Measurements from ENCODE around the gene LRP8.

LRP8 gene

GRCh38 chr1:53341961-53342707 is 14.3 kb upstream of the LRP8 start:
- no peak for DNase-seq
- Histone ChIP-seq H3K9me3 (no peaks in the 10 kb centered on the region), H3K4me3 (ENCODE audit: low read depth, low read length) (no peak overlapping the region), H3K4me1 (no peaks in the 10 kb centered on the region), H3K36me3 (no peaks in the 10 kb centered on the region), H3K27me3 (no peaks in the 10 kb centered on the region)
- TF ChIP-seq, protein P1, sequence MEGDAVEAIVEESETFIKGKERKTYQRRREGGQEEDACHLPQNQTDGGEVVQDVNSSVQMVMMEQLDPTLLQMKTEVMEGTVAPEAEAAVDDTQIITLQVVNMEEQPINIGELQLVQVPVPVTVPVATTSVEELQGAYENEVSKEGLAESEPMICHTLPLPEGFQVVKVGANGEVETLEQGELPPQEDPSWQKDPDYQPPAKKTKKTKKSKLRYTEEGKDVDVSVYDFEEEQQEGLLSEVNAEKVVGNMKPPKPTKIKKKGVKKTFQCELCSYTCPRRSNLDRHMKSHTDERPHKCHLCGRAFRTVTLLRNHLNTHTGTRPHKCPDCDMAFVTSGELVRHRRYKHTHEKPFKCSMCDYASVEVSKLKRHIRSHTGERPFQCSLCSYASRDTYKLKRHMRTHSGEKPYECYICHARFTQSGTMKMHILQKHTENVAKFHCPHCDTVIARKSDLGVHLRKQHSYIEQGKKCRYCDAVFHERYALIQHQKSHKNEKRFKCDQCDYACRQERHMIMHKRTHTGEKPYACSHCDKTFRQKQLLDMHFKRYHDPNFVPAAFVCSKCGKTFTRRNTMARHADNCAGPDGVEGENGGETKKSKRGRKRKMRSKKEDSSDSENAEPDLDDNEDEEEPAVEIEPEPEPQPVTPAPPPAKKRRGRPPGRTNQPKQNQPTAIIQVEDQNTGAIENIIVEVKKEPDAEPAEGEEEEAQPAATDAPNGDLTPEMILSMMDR (IDR thresholded peaks at IDR 0.05; ENCODE audit: low read depth, low read length) = no peak

GRCh38 chr1:53341521-53341895 is 13.6 kb upstream of the LRP8 start:
- no peaks in the 10 kb centered on the region for H3K9me3 ChIP-seq
- H3K27me3 ChIP-seq = no peaks in the 10 kb centered on the region
- TF ChIP-seq, protein P1 (IDR thresholded peaks at IDR 0.05; ENCODE audit: low read depth, low read length) = no peak
- H3K36me3 ChIP-seq = no peaks in the 10 kb centered on the region
- no peak overlapping the region for H3K4me3 ChIP-seq (ENCODE audit: low read depth, low read length)
- no peaks in the 10 kb centered on the region for H3K4me1 ChIP-seq
- DNase-seq = no peak

DNA sequence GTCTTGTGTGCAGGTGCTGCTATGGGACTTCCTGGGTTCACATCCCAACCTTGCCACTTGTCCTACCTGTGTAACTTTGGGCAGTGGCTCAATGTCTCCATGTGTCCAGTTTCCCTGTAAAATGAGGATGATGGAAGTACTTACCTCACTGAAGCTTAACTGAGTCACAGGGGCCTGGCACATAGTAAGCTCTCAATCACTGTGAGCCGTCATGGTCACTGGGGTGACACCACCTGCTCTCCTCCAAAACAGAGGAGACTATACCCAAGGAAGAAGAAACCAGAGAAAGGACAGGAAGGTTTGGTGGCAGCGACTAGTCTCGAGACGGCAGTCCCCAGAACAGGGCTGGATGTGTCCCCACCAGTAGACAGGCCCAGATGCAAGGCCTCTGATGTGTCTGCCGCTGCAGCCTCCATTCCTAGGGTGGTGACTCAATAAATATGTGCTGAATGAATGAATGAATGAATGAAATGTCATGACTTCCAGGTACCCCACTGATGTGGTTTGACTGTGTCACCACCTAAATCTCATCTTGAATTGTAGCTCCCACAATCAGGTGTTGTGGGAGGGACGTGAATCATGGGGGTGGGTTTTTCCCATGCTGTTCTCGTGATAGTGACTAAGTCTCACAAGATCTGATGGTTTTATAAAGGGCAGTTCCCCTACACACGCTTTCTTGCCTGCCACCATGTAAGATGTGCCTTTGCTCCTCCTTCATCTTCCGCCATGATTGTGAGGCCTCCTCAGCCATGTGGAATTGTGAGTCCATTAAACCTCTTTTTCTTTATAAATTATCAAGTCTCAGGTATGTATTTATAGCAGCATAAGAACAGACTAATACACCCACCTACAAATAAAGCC is 13.0 kb upstream of the LRP8 start:
- H3K4me1 ChIP-seq = no peaks in the 10 kb centered on the region
- no peaks in the 10 kb centered on the region for H3K36me3 ChIP-seq
- no peaks in the 10 kb centered on the region for H3K27me3 ChIP-seq
- TF ChIP-seq, protein P1 (IDR thresholded peaks at IDR 0.05; ENCODE audit: low read depth, low read length) = no peak
- H3K9me3 ChIP-seq = no peaks in the 10 kb centered on the region
- DNase-seq = no peak
- no peak overlapping the region for H3K4me3 ChIP-seq (ENCODE audit: low read depth, low read length)

DNA sequence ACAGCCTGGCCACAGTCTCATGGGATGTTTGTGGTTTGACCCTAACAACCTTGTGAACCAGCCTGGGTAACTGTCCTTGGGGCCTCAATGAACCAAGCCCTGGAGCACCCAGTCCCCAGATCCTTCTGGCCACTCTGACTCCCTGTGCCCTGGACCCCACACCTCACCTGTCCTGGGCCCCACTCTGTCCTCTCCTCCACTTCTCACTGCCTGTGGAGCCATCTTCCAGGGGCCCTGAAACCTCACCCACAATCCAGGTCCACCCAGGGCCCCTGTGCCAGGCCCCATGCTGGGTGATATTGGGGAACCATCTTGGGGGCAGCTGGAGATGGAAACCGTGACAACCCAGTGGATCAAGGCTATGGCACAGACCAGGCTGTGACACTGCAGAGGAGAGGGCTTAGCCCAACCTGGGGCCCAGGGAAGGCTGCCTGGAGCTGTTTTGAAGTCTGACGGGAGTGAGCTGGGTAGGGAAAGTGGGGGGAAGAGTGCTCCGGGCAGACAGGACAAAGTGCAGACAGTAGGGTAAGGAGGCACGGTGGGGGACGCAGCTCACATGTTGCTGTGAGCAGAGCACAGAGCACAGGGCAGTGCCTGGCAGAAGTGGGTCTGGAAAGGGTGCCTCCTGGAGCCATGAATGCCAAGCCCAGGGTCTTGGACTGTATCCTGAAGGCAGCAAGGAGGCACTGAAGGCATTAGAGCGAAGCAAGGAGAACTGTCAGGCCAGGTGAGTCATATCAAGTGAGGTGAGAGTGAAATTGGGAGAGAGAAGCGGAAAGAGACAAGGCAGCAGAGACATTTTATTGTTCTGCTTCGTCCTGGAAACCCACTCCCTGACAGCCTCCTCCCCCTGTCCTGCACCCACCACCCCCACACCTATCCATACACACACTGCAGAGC is 12.1 kb upstream of the LRP8 start:
- Histone ChIP-seq H3K9me3 (no peaks in the 10 kb centered on the region), H3K27me3 (no peaks in the 10 kb centered on the region), H3K36me3 (no peaks in the 10 kb centered on the region), H3K4me3 (ENCODE audit: low read depth, low read length) (no peak overlapping the region), H3K4me1 (no peaks in the 10 kb centered on the region)
- TF ChIP-seq, protein P1 (IDR thresholded peaks at IDR 0.05; ENCODE audit: low read depth, low read length) = no peak
- DNase-seq = no peak

DNA sequence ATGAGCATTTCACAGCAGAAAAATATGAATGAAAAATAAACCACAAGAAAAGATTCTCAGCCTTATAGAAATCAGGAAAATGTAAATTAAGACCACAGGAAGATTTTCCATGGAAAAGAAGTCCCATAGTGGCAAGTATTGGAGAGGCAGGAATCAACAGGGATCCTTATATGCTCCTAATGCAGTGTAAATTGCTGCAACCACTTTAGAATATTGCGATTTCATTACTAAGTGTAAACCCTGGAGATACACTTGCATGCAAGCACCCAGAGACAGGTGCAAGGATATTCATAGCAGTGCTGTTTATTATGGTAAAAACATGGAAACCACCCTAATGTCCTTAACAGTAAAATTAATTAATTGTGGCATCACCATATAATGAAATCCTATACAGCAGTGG is 10.6 kb upstream of the LRP8 start:
- Histone ChIP-seq H3K4me3 (ENCODE audit: low read depth, low read length) (no peak overlapping the region), H3K4me1 (no peaks in the 10 kb centered on the region), H3K9me3 (no peaks in the 10 kb centered on the region), H3K27me3 (no peaks in the 10 kb centered on the region), H3K36me3 (no peaks in the 10 kb centered on the region)
- TF ChIP-seq, protein P1 (IDR thresholded peaks at IDR 0.05; ENCODE audit: low read depth, low read length) = no peak
- DNase-seq = no peak

Data from BE2C (cell line).